ENCODE measurements around the gene TBC1D9B. TPM values are rescaled to one million over a fixed set of nuclear protein-coding genes. Genes with fewer than 3 reads are reported as not detected.

TBC1D9B gene
- total and polyA plus RNA-seq, 9 of the 15 experiments (the other 6 are each of a cell fraction or from before 2014, with no cell fraction given), result 2.9 to 59.1 (median 33.5) TPM

- TF ChIP-seq PRDM10 (IDR thresholded peaks at IDR 0.05; ENCODE audit: partially characterized antibody), result peak; percentile 3
- no peak; the same call in 1 of the 2 replicates for TF ChIP-seq ZNF740 (CRISPR knock-in tag; IDR thresholded peaks at IDR 0.05)
- TF ChIP-seq ZNF740 (tag; IDR thresholded peaks at IDR 0.05), result peak; percentile 81 to 89
- no peak; a peak in 1 of 4 replicates for TF ChIP-seq NONO (IDR thresholded peaks at IDR 0.05; ENCODE audit: low read depth in 2 of 2, low read length in 1 of 2)
- TF ChIP-seq PKNOX1 (IDR thresholded peaks at IDR 0.05), result no peak
- TF ChIP-seq PREB (CRISPR knock-in tag; IDR thresholded peaks at IDR 0.05), result no peak
- no peak for TF ChIP-seq CBX2 (IDR thresholded peaks at IDR 0.05; ENCODE audit: insufficient read depth, low read length, poor library complexity, severe bottlenecking)
- no peak for TF ChIP-seq ETV5 (CRISPR knock-in tag; IDR thresholded peaks at IDR 0.05; ENCODE audit: low read depth)
- peak; percentile 88 for TF ChIP-seq HBP1 (CRISPR knock-in tag; IDR thresholded peaks at IDR 0.05)
- no peak for TF ChIP-seq DDX20 (tag; IDR thresholded peaks at IDR 0.05; ENCODE audit: low read depth)
- TF ChIP-seq CC2D1A (IDR thresholded peaks at IDR 0.05), result no peak
- TF ChIP-seq PPARD (CRISPR knock-in tag; IDR thresholded peaks at IDR 0.05), result no peak
- no peak for TF ChIP-seq CEBPG (CRISPR knock-in tag; IDR thresholded peaks at IDR 0.05)
- TF ChIP-seq CEBPG (tag; conservative IDR thresholded peaks at IDR 0.05 in 1 of 2, IDR thresholded peaks at IDR 0.05 in 1 of 2), result no peak
- TF ChIP-seq ZNF780A (CRISPR knock-in tag; IDR thresholded peaks at IDR 0.05), result no peak
- peak; percentile 24; the same call in 1 of the 2 replicates for TF ChIP-seq MAFF (IDR thresholded peaks at IDR 0.05; ENCODE audit: low read length)
- TF ChIP-seq SMAD2 (IDR thresholded peaks at IDR 0.05; ENCODE audit: low read depth, low read length), result no peak
- TF ChIP-seq HDAC6 (IDR thresholded peaks at IDR 0.05; ENCODE audit: low read depth, low read length), result no peak
- no peak for TF ChIP-seq PHF20 (IDR thresholded peaks at IDR 0.05; ENCODE audit: partially characterized antibody)
Observed at GRCh38 chr5:179819296-179820126, 88.2 kb downstream of the TBC1D9B start (continued).

Data from K562 (cell line).